Uterus (tissue), 4 donors: ENCODE results near the gene ZNF185. TPM values are rescaled to one million over a fixed set of nuclear protein-coding genes. Genes with fewer than 3 reads are reported as not detected.

Experiments
- DNase-seq, 2 donors: peaks; one replicate each; pipeline ENCODE4 v3.0.0-alpha.2; 2019 to 2020
- H3K27ac ChIP-seq, 2 donors: fragments of 200-600 bp; sonication (generic); 1 replicate in 1 of 2; 2 replicates in 1 of 2; pipeline ENCODE4 v1.5.1; 2016 to 2018
- H3K27me3 ChIP-seq, 2 donors: fragments of 200-600 bp; sonication (generic); one replicate each; pipeline ENCODE4 v1.5.1; 2018 to 2019; ENCODE audit warnings: control low read depth in 1 of 2
- H3K36me3 ChIP-seq, 2 donors: fragments of 200-600 bp; sonication (generic); one replicate each; pipeline ENCODE4 v1.5.1; 2019; ENCODE audit warnings: control low read depth in 1 of 2
- H3K4me1 ChIP-seq, 2 donors: fragments of 200-600 bp; sonication (generic); one replicate each; pipeline ENCODE4 v1.5.1; 2018 to 2019; ENCODE audit warnings: control low read depth in 1 of 2
- H3K4me3 ChIP-seq, 2 donors: fragments of 200-600 bp; sonication (generic); 1 replicate in 1 of 2; 2 replicates in 1 of 2; pipeline ENCODE4 v1.5.1; 2018 to 2019; ENCODE audit warnings: mild to moderate bottlenecking in 1 of 2
- H3K9me3 ChIP-seq, 2 donors: fragments of 200-600 bp; sonication (generic); one replicate each; pipeline ENCODE4 v1.5.1; 2019; ENCODE audit warnings: control low read depth in 1 of 2
- CTCF ChIP-seq, 4 experiments: fragments of 200-600 bp in 2 of 4; fragments of 450-650 bp in 2 of 4; sonication (generic) in 2 of 4; IDR thresholded peaks; one replicate each; pipeline ENCODE4 v1.5.1; 2016 to 2019; ENCODE audit warnings: antibody characterized with exemption in 4 of 4, mild to moderate bottlenecking in 2 of 4, moderate library complexity in 1 of 4
- POLR2A ChIP-seq, 2 donors: fragments of 450-650 bp; IDR thresholded peaks; one replicate each; pipeline ENCODE4 v1.6.1; 2016; ENCODE audit warnings: antibody characterized with exemption in 2 of 2, mild to moderate bottlenecking in 1 of 2, moderate library complexity in 1 of 2
- intact Hi-C: fragments of 100-400 bp; cut with DNase I; formaldehyde crosslinking; loops from one replicate; pipeline ENCODE4 v1.15.1; 2023; ENCODE audit warnings: low total_unique reads
- total RNA-seq, 4 donors: library from RNA; depleted of rRNA in 3 of 4; stranded (reverse); fragments of >200 nt in 3 of 4; gene quantifications; one replicate each; pipeline versions ENCODE4 v1.1.0 to v1.2.4, GENCODE V29; 2014 to 2023
- donor health status: DM: yes; HTN: yes; CAD: no.

The ZNF185 gene
- total RNA-seq, 4 donors from 2014 or later = 1.3 to 32.6 (median 12.1) TPM

- Histone ChIP-seq H3K27me3 (no peaks in the 10 kb centered on the region), H3K27ac (no peak overlapping the region), H3K4me3 (no peak overlapping the region), H3K4me1 (no peaks in the 10 kb centered on the region), H3K9me3 (no peaks in the 10 kb centered on the region), H3K36me3 (no peaks in the 10 kb centered on the region)
- intact Hi-C loops = no loop called here
- no peak for TF ChIP-seq CTCF (IDR thresholded peaks at IDR 0.05)
- DNase-seq = no peak
Measured at GRCh38 chrX:152899874-152900719, 2.2 kb downstream of the ZNF185 start.

- no peak for DNase-seq
- no peak for TF ChIP-seq CTCF (IDR thresholded peaks at IDR 0.05)
- Histone ChIP-seq H3K36me3 (no peaks in the 10 kb centered on the region), H3K4me3 (no peak overlapping the region), H3K4me1 (no peaks in the 10 kb centered on the region), H3K9me3 (no peaks in the 10 kb centered on the region), H3K27me3 (no peaks in the 10 kb centered on the region), H3K27ac (no peak overlapping the region)
- intact Hi-C loops = no loop called here
Measured at GRCh38 chrX:152900937-152901445, 3.1 kb downstream of the ZNF185 start.

GRCh38 chrX:152901816-152902501 is 4.1 kb downstream of the ZNF185 start:
- TF ChIP-seq CTCF (IDR thresholded peaks at IDR 0.05) = no peak
- TF ChIP-seq POLR2A (IDR thresholded peaks at IDR 0.05) = no peak
- no peak overlapping the region for H3K27ac ChIP-seq
- no peaks in the 10 kb centered on the region for H3K36me3 ChIP-seq
- no peaks in the 10 kb centered on the region for H3K4me1 ChIP-seq
- H3K9me3 ChIP-seq = no peaks in the 10 kb centered on the region
- no peak overlapping the region for H3K4me3 ChIP-seq
- H3K27me3 ChIP-seq = no peaks in the 10 kb centered on the region
- intact Hi-C loops = no loop called here
- DNase-seq = no peak

- H3K36me3 ChIP-seq = no peaks in the 10 kb centered on the region
- no peak for DNase-seq
- TF ChIP-seq POLR2A (IDR thresholded peaks at IDR 0.05) (no peak), CTCF (IDR thresholded peaks at IDR 0.05) (no peak)
- no peaks in the 10 kb centered on the region for H3K27me3 ChIP-seq
- H3K27ac ChIP-seq = no peak overlapping the region
- intact Hi-C loops = no loop called here
- H3K4me3 ChIP-seq = no peak overlapping the region
- no peaks in the 10 kb centered on the region for H3K9me3 ChIP-seq
- H3K4me1 ChIP-seq = no peaks in the 10 kb centered on the region
Measured at GRCh38 chrX:152902502-152902820, 4.6 kb downstream of the ZNF185 start.

GRCh38 chrX:152903589-152903988 is 5.7 kb downstream of the ZNF185 start:
- H3K9me3 ChIP-seq = no peaks in the 10 kb centered on the region
- H3K4me1 ChIP-seq = no peaks in the 10 kb centered on the region
- H3K27ac ChIP-seq = no peak overlapping the region
- no peak for DNase-seq
- no peak for TF ChIP-seq POLR2A (IDR thresholded peaks at IDR 0.05)
- TF ChIP-seq CTCF (IDR thresholded peaks at IDR 0.05) = no peak
- H3K36me3 ChIP-seq = no peaks in the 10 kb centered on the region
- intact Hi-C loops = no loop called here
- no peaks in the 10 kb centered on the region for H3K27me3 ChIP-seq
- no peak overlapping the region for H3K4me3 ChIP-seq
